Measurements from ENCODE around the gene CARMIL1.

GRCh38 chr6:25608558-25609174 lies 329.5 kb downstream of the CARMIL1 start:
- TF ChIP-seq CTCF (IDR thresholded peaks at IDR 0.05) = no peak
- no peak for TF ChIP-seq POLR2A (IDR thresholded peaks at IDR 0.05)
- no peak for TF ChIP-seq POLR2AphosphoS5 (IDR thresholded peaks at IDR 0.05)
- no peak for TF ChIP-seq EP300 (IDR thresholded peaks at IDR 0.05)
